ENCODE results near the gene SLC27A5. TPM values are rescaled to one million over a fixed set of nuclear protein-coding genes. Genes with fewer than 3 reads are reported as not detected.

The SLC27A5 gene
- total and polyA plus RNA-seq, 2 of the 13 experiments (the other 11 are each of a cell fraction or from before 2014, with no cell fraction given) = 30.3 to 40.2 TPM

GRCh38 chr19:58549664-58550361, 38.0 kb upstream of the SLC27A5 start:
- peaks cover 39% of the 10 kb centered on the region for H3K79me2 ChIP-seq (ENCODE audit: insufficient read depth, low read length)
- ATAC-seq (no peak), DNase-seq (ENCODE audit: low spot score) (no peak), FAIRE-seq (no peak)
- intact Hi-C loops (cut with micrococcal nuclease; ENCODE audit: unreplicated experiment) = no loop called here
- no peak overlapping the region for H3K9ac ChIP-seq (ENCODE audit: insufficient read depth, low read depth, low read length)
- in situ Hi-C loops (cut with HindIII; ENCODE audit: extremely low pct_ligation_motif_present, low pct_unique_long_range_greater_than_20kb) = no loop called here
- H3K36me3 ChIP-seq (replicated peaks in 1 of 2; ENCODE audit: control insufficient read depth in 1 of 2, insufficient read depth in 2 of 2, low read length in 2 of 2) = peaks cover 35 to 70% of the 10 kb centered on the region in 2 experiments
- no peak overlapping the region for H2AFZ ChIP-seq (ENCODE audit: low read length)
- H4K20me1 ChIP-seq (ENCODE audit: insufficient read depth, low read length) = peaks cover 48% of the 10 kb centered on the region
- no peak overlapping the region for H3K27ac ChIP-seq (ENCODE audit: extremely low read length, insufficient read depth, low read length)
- H3K9me3 ChIP-seq (ENCODE audit: low read length) = no peaks in the 10 kb centered on the region
- no peak overlapping the region for H3K4me3 ChIP-seq (replicated peaks in 1 of 3; ENCODE audit: insufficient read depth in 1 of 3, low read depth in 2 of 3, low read length in 3 of 3)
- H3K27me3 ChIP-seq (ENCODE audit: control insufficient read depth in 1 of 2, insufficient read depth in 2 of 2, low read length in 2 of 2) = no peaks in the 10 kb centered on the region; a peak in 1 of 5 replicates
- BruUV-seq (replicated peaks) = no TSS peak
- ChIA-PET POLR2A (interaction anchor here (2.5 kb wide), 1 partner anchor 10 kb away, joined by 8 read pairs; no protein-coding TSS in a partner anchor), CTCF (ENCODE audit: low intra/inter-chr PET ratio, low total read pairs) (no interaction called here)
- no peak overlapping the region for H3K4me2 ChIP-seq (ENCODE audit: low read depth, low read length)
- WGBS (ENCODE audit: low lambda C conversion rate) = 93% methylated on average over 6 of the region's 11 CpGs
- peaks cover 34% of the 10 kb centered on the region for H3K4me1 ChIP-seq (ENCODE audit: insufficient read depth, low read length)
- no peak for TF ChIP-seq DPF2 (CRISPR knock-in tag; IDR thresholded peaks at IDR 0.05; ENCODE audit: borderline replicate concordance, low read depth)
- no peak for TF ChIP-seq MAZ (IDR thresholded peaks at IDR 0.05; ENCODE audit: borderline replicate concordance, low read depth, low read length)
- no peak for TF ChIP-seq MAZ (CRISPR knock-in tag; IDR thresholded peaks at IDR 0.05; ENCODE audit: low read depth)
- TF ChIP-seq REL (CRISPR knock-in tag; conservative IDR thresholded peaks at IDR 0.05) = no peak
- no peak for TF ChIP-seq ETV6 (CRISPR knock-in tag; conservative IDR thresholded peaks at IDR 0.05)
- no peak for TF ChIP-seq MLX (CRISPR knock-in tag; IDR thresholded peaks at IDR 0.05)
- no peak for TF ChIP-seq ZNF460 (CRISPR knock-in tag; IDR thresholded peaks at IDR 0.05; ENCODE audit: borderline replicate concordance)
- peak; percentile 11 for TF ChIP-seq AGO2 (optimal IDR thresholded peaks at IDR 0.05; ENCODE audit: low read depth, low read length)
- no peak for TF ChIP-seq ZBTB10 (CRISPR knock-in tag; IDR thresholded peaks at IDR 0.05; ENCODE audit: borderline replicate concordance)
- TF ChIP-seq TERF1 (CRISPR knock-in tag; IDR thresholded peaks at IDR 0.05) = no peak
- no peak for TF ChIP-seq PLRG1 (conservative IDR thresholded peaks at IDR 0.05)
- TF ChIP-seq TBL1XR1 (IDR thresholded peaks at IDR 0.05; ENCODE audit: borderline replicate concordance, low read length, partially characterized antibody) = no peak
- TF ChIP-seq POLR2A (IDR thresholded peaks at IDR 0.05; ENCODE audit: insufficient read depth in 1 of 2, low read depth in 2 of 2, low read length in 2 of 2) = 0 out of 4 replicates have a peak, but pooled peaks have one; percentile 8 to 26
- TF ChIP-seq NFRKB (IDR thresholded peaks at IDR 0.05) = no peak
- no peak for TF ChIP-seq SATB2 (CRISPR knock-in tag; IDR thresholded peaks at IDR 0.05)
- peak; percentile 84 for TF ChIP-seq RBM22 (optimal IDR thresholded peaks at IDR 0.05; ENCODE audit: low read length)
- TF ChIP-seq ZNF768 (CRISPR knock-in tag; IDR thresholded peaks at IDR 0.05) = no peak
- no peak for TF ChIP-seq HDAC6 (IDR thresholded peaks at IDR 0.05; ENCODE audit: low read depth, low read length)
- no peak for TF ChIP-seq ETS1 (CRISPR knock-in tag; IDR thresholded peaks at IDR 0.05)

Measured in HepG2 (cell line).